Stimulated activated CD4-positive, alpha-beta T cell treated with anti-CD3 and anti-CD28 coated beads, TNF-alpha, amount 100 ng/mL, for 24 hours (primary cell): ENCODE data around the gene CSE1L.
"Not testable (repeated sequence)": the region's sequence is repeated elsewhere in the genome, so short reads cannot be mapped to it uniquely, and the experiment has no call there.

Experiments
- DNase-seq, 3 experiments: peaks; one replicate each; pipeline ENCODE4 v3.0.0-alpha.2; 2020; ENCODE audit warnings: low read depth in 3 of 3

The CSE1L gene

DNA sequence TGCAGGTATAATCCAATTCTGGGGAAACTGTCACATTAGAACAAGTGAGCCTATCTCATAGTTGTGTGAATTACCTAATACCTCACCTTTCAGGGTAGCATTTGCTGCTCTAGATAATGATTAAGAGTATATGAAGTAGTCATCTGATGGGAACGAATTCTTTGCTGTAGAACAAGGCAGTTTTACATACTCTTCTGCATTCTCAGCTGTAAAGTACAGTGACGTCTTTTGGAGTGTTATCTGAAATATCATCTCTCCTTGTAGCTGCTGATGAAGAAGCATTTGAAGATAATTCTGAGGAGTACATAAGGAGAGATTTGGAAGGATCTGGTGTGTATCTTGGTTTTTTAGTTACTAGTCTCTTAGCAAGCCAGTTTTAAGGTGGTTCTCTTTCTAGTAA is 28.4 kb downstream of the CSE1L start:
- no peak for DNase-seq

DNA sequence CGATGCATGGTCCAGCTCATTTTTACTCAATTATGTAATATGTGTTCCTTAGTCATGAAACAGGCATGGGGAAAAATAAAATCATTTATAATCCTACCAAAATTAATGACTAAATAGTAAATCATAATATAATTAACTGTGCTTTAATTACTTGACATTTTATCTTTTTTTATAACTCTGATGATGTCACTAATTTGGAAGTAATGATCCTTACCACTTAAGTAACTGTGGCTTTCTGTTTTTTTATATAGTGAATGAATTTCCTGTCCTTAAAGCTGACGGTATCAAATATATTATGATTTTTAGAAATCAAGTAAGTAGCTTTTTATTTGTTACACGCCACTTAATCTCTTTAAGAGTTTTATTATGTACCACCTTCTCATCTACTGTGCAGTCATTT is 32.2 kb downstream of the CSE1L start:
- no peak for DNase-seq

DNA sequence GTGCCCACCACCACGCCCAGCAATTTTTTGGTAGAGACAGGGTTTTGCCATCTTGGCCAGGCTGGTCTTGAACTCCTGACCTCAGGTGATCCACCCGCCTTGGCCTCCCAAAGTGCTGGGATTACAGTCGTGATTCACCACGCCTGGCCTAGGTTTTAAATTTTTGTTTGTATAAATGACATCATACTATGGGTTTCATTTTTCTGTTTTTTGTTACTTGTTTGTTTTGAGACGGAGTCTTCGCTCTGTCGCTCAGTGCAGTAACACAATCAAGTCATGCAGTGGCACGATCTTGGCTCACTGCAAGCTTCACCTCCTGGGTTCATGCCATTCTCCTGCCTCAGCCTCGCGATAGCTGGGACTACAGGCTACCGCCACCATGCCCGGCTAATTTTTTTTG is 36.2 kb downstream of the CSE1L start:
- DNase-seq = not testable (repeated sequence)

DNA sequence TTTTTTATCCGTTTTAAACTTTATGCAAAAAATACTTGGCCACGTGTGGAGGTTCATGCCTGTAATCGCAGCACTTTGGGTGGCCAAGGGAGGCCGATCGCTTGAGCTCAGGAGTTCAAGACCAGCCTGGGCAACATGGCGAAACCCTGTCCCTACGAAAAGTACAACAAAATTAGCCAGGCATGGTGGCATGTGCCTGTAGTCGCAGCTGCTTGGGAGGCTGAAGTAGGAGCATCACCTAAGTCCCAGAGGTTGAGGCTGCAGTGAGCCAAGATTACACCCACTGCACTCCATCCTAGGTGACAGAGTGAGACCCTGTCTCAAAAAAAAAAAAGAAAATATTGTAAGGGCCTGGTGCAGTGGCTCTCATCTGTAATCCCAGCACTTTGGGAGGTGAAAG is 45.0 kb downstream of the CSE1L start:
- no peak for DNase-seq

DNA sequence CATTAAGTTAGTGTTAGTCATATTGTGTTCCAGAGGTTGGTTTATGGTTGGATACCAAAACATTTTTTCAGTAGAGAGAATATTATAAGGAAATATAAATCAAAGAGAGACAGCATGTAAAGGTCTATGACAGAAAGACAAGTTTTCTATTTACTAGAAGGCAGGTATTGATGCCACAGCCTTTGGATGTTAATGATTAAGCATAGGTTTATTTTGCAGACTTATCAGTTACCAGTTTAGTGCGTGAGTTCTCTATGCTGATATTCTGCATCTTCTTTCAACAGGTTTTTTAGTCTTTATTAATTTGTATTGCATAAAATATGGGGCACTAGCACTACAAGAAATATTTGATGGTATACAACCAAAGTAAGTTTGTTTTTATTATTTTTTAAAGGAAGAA is 45.6 kb downstream of the CSE1L start:
- DNase-seq = no peak

DNA sequence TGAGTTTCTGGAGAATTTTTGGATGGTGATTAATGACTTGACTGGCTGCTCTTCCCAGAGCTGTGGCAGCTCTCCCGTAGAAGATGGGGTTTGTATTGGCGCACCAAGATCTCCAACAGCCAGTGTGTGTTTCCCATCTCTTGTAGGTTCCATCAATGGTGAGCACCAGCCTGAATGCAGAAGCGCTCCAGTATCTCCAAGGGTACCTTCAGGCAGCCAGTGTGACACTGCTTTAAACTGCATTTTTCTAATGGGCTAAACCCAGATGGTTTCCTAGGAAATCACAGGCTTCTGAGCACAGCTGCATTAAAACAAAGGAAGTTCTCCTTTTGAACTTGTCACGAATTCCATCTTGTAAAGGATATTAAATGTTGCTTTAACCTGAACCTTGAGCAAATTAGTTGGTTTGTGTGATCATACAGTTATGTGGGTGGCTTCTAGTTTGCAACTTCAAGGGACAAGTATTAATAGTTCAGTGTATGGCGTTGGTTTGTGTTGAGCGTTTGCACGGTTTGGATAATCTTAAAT is 50.2 kb downstream of the CSE1L start:
- no peak for DNase-seq

DNA sequence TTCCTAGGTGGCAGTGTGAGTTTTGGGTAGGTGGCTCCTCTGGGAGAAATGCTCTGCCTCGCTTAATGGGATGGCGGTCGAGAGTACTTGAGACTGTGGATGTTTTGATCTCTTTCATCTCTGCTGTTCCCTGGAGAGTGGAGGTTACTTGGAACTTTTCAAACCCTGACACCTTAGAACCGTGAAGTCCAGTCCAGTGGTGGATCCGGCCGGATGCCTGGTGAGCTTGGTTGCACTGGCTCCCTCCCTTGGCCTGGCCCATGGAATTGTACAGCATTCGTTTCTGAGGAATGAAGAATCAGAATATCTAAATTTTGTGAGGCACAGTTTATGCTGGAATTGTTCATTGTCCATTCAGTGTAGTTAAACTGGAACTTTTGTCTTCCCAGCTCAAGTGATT is 51.0 kb downstream of the CSE1L start:
- no peak for DNase-seq

DNA sequence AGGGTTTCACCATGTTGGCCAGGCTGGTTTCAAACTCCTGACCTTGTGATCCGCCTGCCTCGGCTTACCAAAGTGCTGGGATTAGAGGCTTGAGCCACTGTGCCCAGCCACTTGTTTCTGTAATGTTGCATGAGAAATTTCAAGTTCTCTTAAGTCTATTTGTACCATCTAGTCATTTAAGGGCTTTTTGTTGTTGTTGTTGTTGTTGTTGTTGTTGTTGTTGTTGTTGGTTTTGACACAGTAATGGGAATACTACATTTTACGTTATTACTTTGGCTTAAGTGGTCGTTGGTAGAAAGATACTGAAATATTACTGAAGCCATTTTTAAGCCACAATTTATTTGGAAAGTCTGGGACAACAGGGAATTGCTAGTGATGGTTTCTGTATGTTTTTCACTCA is 52.0 kb downstream of the CSE1L start:
- DNase-seq = no peak

DNA sequence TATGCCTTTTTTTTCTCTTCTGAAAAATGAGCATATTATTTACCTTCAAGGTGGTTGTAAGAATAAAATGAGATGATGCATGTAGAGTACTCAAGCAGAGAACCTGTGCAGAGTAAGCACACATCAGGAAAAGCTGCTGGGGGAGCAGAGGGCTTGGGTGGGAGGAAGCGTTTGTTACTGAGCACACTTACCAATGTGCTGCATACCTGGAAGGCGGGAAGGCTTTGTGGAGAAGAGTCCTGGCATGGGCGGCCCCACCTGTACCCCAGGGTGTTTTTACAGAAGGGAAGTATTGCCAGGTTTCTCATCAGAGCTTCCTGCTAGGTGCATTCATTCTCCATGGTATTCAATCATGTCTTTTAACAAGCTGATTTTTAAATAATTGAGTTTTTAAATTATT is 52.9 kb downstream of the CSE1L start:
- DNase-seq = no peak

DNA sequence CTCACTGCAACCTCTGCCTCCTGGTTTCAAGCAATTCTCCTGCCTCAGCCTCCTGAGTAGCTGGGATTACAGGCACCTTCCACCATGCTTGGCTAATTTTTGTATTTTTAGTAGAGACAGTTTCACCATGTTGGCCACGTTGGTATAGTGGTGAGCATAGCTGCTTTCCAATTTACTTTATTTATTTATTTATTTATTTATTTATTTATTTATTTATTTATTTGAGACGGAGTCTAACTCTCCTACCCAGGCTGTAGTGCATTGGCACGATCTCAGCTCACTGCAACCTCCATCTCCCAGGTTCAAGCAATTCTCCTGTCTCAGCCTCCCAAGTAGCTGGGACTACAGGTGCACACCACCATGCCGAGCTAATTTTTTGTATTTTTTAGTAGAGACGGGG is 54.2 kb downstream of the CSE1L start:
- not testable (repeated sequence) for DNase-seq

DNA sequence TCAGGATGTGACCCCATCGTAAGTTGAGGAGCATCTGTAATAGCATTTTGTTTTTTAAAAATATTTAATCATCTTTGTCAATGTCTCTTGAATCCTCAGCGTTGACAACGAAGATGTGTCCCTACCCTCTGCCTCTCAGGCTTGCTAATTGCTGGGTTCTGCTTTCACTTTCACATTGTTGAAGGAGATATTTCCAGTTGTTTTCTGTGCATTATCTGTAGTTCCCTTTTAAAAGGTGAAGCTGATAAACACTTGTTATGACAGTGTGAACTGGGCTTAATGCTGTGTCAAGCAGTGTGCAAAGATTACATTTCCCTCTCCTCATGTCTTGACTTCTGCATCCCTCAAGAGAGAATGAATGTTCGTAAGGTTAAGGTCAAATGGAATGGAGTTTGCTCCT is 54.9 kb downstream of the CSE1L start:
- no peak for DNase-seq

DNA sequence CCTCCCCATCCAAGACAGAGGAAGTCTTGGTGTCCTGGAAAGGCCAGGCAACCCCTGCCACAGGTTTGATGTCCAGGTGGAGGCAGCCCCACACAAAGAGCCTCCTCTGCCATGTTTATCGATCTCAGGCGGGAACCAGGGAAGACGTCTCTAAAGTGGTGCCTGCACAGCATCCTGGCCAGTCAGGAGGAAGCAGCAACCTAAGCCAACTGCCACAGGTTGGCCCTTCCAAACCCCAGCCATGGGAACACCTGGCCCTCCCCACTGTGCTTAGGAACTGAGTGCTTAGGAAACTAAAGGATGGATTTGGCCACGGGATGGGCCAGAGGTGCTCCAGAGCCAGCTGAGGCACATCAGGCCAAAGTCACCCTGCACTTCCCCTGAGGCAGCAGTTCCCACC is 56.9 kb downstream of the CSE1L start:
- no peak for DNase-seq

DNA sequence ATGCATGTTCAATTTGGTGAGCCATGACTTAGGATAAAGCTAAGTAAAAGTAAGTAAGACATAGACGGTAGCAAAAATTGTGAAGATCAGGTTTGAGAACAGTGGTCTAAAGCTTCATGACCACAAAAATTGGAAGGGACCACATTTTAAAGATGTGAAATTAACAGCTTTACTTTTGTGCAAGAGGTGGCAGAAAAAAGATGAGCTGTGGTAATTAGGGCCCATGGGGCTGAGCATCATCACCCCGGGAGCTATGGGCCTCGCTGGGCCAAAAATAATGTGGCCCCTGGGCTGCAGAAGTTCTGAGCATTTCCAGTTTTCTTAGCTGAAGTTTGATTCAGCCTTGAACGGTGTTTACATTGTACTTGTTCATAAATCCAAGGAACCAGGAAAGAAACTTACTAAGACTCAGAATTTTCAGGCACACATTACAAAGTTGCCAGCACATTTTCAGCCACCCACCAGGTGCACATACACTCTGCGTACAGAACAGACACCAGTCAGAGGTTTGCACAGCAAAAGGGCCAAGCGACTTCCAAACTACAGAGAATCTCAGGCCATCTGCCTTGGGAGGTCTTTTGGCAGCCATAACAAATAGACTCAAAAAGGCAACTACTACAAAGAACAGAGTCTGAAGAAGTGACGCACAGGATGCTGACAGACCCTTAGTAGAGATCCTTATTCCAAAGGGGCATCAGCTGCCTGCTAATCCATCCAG is 57.7 kb downstream of the CSE1L start:
- DNase-seq = no peak

DNA sequence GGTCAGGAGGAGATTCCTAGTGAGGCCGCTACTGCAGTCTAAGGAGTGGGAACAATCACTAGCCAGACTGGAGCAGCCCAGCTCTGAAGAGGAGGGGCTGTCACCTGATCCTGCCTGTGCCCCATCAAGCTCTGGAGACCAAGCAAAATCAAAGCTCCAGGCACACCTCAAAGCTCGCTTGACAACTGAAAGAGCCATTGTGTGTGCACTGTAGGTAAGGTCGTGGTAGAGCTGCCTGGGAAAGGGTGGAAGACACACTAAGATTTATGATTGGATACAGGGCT is 58.2 kb downstream of the CSE1L start:
- no peak for DNase-seq

DNA sequence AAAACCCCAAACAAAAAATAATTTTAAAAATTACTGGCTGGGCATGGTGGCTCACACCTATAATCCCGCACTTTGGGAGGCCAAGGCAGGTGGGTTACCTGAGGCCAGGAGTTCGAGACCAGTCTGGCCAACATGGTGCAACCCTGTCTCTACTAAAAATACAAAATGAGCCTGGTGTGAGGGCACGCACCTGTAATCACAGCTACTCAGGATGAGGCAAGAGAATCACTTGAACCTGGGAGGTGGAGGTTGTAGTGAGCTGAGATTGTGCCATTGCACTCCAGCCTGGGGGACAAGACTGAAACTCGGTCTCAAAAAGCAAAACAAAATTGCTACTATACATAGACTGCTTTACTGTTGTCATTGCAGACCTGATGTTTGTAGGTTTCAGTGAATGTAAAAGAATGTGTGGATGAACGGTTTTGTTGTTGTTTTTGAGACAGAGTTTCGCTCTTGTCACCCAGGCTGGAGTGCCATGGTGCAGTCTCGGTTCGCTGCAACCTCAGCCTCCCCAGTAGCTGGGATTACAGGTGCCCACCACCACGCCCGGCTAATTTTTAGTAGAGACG is 59.0 kb downstream of the CSE1L start:
- not testable (repeated sequence) for DNase-seq

DNA sequence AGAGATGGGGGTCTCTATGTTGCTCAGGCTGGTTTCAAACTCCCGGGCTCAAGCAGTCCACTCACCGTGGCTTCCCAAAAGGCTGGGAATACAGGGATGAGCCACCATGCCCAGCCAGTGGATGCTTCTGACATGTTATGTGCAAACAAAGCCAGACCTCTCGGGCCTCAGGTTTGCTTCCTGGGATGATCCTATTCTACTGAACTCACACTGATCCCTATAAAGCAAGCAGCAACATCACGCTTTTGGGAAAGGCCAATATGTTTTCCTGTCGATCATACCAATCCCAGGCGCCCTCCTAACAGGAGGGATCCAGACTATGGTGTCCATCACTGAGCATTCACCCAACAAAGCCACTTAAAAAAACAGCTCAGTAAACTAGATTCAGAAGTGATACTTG is 60.2 kb downstream of the CSE1L start:
- DNase-seq = no peak

DNA sequence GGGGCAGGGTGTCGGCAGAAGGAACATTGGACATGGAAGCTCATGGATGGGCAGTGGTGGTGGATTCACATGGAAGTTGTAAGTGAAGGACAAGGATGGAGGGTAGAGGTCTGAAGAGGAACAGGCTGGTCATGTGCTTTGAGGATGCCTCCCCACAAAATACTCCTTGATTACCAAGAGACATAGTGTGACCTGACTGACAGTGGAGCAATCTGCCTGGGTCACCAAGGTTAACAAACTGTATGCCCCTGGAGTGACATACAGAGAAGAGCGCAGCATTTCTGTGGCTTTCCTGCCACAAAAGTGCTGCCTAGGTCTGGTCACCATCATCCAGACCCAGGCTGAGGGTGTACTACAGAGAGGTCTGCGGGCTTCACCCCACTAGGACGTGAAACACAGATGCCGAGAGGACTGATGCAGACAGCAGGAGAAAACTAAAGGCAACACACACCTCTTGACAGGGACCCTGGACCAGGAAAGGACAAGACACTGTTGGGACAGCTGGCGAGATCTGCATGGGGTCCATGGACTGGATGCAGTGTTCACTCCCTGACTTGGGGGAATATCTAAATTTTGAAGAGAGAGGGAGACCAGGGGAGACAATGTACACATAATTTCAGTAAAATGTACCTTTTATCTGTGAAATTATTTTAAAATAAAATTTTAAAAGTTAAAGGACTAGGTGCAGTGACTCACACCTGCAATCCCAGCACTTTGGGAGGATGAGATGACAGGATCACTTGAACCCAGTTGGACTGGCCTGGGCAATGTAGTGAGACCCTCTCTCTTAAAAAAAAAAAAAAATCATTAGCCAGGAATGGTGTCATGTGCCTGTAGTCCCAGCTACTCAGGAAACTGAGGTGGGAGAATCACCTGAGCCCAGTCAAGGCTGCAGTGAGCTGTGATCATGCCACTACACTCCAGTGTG is 64.9 kb downstream of the CSE1L start:
- no peak for DNase-seq

DNA sequence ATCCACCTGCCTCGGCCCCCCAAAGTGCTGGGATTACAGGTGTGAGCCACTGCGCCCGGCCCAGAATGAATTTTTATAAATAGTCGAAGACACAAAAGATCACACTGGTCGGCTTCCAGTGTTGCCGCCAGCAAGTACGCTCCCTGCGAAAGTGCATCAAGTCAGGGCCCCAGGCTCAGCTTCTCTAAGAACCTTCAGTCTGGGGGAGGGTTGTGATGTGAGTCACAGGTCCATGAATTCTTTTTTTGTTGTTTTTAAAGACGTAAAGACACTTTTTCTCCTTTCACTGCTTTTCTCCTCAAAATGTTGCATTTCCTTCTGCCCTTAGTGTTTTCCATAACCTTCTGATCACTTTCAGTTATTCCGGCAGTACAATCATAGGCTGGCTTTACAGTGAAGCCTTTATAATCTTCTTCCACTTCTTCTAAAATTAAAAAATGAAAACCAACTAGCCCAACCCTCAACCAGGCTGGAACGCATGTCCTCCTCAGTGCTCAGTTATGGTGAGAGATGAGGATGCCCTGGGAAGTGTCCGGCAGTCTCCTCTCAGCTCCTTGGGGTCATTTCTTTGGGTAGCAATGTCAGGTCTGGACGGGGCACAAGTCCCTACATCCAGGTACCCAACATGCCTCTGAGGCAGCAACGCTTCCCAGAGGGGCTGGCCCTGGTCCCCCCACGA is 66.6 kb downstream of the CSE1L start:
- DNase-seq = no peak

DNA sequence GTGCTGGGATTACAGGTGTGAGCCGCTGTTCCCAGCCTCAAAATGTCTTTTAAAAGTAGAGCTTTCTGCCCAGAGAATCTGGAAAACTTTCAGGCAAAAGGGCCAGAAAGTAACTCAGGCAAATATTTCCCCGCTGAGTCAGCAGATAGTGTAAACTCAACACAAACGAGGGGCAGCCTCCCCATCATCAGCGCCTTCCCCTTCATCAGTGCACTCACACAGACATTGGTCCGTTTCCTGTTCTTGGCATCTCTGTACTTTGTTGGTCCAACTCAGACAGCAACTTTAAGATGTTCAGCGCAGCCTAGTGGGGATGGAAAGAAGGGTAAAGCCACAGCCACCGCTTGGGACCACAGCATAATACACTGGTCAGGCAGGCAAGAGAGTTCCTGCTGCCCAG is 69.5 kb downstream of the CSE1L start:
- DNase-seq = no peak

DNA sequence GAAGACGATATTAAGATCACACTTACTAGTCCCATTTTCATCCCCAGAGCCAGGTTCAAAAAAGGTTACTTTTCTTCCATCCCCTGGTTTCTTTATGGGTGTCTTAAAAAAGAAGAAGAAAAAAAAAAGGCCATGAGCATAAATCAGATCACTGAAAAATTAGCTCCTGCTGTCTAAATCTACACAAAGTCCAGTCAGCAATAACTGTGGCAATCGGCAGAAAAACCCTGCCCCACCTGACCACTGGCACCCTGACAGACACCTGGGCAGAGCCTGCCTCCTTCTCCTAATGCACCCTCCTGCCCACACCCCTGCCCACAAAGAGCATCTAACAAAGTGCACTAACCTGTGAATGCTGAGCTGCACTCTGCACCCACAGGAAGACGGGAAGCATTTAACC is 72.2 kb downstream of the CSE1L start:
- no peak for DNase-seq

DNA sequence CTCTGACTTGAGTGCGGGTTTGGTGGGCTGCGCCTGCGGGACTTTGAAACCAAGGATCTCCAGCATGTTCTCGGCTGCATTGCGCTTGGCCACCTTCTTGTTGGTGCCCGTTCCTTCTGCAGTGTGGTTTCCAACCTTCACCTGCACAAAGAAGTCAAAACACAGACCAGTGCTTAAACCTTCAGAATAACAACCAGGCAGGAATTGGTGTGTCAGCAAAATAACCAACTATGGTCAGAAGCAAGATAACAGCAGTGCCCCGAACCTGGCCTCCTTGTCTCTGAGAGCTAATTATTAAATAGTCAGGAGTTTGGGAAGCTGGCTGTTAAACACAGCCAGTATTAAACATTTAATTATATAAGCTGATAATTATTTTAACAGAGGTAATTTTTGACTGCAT is 73.9 kb downstream of the CSE1L start:
- DNase-seq = no peak

DNA sequence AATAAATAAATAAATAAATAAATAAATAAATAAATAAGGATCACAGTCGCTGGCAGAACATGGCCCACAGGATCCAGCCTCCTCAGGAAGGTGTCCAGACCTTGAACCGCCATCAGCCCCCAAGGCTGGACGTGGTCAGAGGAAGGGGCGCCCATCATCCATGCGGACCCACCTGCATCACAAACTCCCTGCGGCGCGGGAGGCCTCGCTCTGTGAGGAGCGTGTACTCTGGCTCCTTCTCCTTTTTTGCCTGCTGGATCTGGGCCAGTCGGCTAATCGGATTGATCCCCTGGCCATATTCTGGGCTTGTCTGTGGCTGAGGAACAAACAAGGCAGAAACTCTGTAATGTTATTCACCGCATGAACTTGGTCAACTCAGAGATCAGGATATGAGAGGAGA is 76.8 kb downstream of the CSE1L start:
- DNase-seq = no peak
